HFF-Myc (cell line): ENCODE results near the gene DAGLA.

Experiments
- DNase-seq: peaks from one replicate; pipeline ENCODE4 v3.0.0-alpha.2; 2011; ENCODE audit warnings: low read depth; ENCODE audit errors: extremely low read depth
- H3K4me3 ChIP-seq: replicated peaks from 2 replicates; pipeline ENCODE4 v1.5.1; 2011; ENCODE audit warnings: low read depth, mild to moderate bottlenecking, control low read depth, low read length
- CTCF ChIP-seq: IDR thresholded peaks from 2 replicates; pipeline ENCODE4 v1.5.1; 2012; ENCODE audit warnings: mild to moderate bottlenecking, low read depth, low read length, control low read depth; ENCODE audit errors: missing control alignments

The DAGLA gene

DNA sequence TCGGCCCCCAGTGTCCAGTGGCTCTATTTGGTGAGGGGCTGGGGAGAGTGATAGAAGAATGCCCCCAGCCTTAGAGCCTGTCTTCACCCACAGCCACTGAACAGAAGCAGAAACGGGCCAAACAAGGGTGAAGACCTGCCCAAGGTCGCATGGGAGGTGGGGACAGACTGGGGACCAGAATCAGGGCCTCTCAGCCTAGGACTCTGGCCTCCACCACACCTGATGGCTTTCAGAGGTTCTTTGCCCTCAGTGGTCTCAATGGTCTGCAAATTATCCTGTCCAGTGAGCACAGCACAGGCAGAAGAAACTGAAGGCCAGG lies 67.7 kb downstream of the DAGLA start:
- DNase-seq: no peak
- no peak overlapping the region for H3K4me3 ChIP-seq
- TF ChIP-seq CTCF: no peak

GRCh38 chr11:61749591-61750217 lies 69.5 kb downstream of the DAGLA start:
- H3K4me3 ChIP-seq: no peak overlapping the region
- no peak for TF ChIP-seq CTCF
- DNase-seq: no peak

GRCh38 chr11:61750631-61751273 lies 70.6 kb downstream of the DAGLA start:
- no peak for DNase-seq
- no peak overlapping the region for H3K4me3 ChIP-seq
- no peak for TF ChIP-seq CTCF

DNA sequence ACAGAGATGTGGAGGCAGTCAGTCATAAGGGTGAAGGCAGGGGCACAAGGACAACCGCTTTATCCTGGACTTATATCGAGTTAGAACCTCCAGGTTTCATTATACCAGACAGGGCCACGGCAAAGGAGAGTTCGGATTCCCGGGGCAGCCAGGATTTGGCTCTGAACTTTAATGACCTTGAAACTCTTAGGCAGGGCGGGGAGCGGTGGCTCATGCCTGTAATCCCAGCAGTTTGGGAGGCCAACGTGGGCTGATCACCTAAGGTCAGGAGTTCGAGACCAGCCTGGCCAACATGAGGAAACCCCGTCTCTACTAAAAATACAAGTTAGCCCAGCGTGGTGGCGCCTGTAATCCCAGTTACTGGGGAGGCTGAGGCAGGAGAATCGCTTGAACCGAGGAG lies 71.2 kb downstream of the DAGLA start:
- TF ChIP-seq CTCF: no peak
- no peak for DNase-seq
- no peak overlapping the region for H3K4me3 ChIP-seq

- peak; percentile 38 for TF ChIP-seq CTCF
- peak within 1 kb of the TSS; percentile 28 for H3K4me3 ChIP-seq
- DNase-seq: no peak
Observed at GRCh38 chr11:61752117-61752924, 72.1 kb downstream of the DAGLA start, which contains the start of gene MYRF. MYRF (plus strand) TSS chr11:61752636; CDS start chr11:61752745, 109 bp downstream.

GRCh38 chr11:61752925-61753521 lies 72.8 kb downstream of the DAGLA start:
- DNase-seq: no peak
- peak overlapping the region; percentile 28 for H3K4me3 ChIP-seq
- TF ChIP-seq CTCF: no peak
